Mesodermal cell (in vitro differentiated cells): ENCODE measurements around the gene NPR3.
A peak's percentile ranks its signal among the peaks of the same experiment; 100 is the strongest.

Experiments used
- H3K27ac ChIP-seq: 2 replicates; pipeline ENCODE4 v1.7.0; 2013; ENCODE audit warnings: mild to moderate bottlenecking, low read depth, low read length, moderate library complexity; ENCODE audit not compliant: severe bottlenecking
- H3K36me3 ChIP-seq: 2 replicates; pipeline ENCODE4 v1.7.1; 2013; ENCODE audit warnings: mild to moderate bottlenecking, low read length, moderate library complexity; ENCODE audit not compliant: control insufficient read depth, insufficient read depth
- H3K4me1 ChIP-seq: one replicate; pipeline ENCODE4 v1.7.1; 2013; ENCODE audit warnings: mild to moderate bottlenecking, low read length; ENCODE audit not compliant: insufficient read depth, control insufficient read depth, poor library complexity, severe bottlenecking
- H3K4me3 ChIP-seq: 2 replicates; pipeline ENCODE4 v1.7.0; 2013; ENCODE audit warnings: low read length, control low read depth, mild to moderate bottlenecking; ENCODE audit not compliant: insufficient read depth, poor library complexity, severe bottlenecking; ENCODE audit errors: extremely low read depth
- H3K9me3 ChIP-seq: 2 replicates; pipeline ENCODE4 v1.7.1; 2013; ENCODE audit warnings: mild to moderate bottlenecking, low read length, moderate library complexity; ENCODE audit not compliant: control insufficient read depth
- WGBS, 2 experiments: methylation state at CpG; one replicate each; pipeline ENCODE4 v1.1.5; 2013; ENCODE audit warnings: missing lambda C conversion rate in 2 of 2; ENCODE audit not compliant: insufficient coverage in 2 of 2; 5-methylcytosine and 5-hydroxymethylcytosine counted together

The NPR3 gene

DNA sequence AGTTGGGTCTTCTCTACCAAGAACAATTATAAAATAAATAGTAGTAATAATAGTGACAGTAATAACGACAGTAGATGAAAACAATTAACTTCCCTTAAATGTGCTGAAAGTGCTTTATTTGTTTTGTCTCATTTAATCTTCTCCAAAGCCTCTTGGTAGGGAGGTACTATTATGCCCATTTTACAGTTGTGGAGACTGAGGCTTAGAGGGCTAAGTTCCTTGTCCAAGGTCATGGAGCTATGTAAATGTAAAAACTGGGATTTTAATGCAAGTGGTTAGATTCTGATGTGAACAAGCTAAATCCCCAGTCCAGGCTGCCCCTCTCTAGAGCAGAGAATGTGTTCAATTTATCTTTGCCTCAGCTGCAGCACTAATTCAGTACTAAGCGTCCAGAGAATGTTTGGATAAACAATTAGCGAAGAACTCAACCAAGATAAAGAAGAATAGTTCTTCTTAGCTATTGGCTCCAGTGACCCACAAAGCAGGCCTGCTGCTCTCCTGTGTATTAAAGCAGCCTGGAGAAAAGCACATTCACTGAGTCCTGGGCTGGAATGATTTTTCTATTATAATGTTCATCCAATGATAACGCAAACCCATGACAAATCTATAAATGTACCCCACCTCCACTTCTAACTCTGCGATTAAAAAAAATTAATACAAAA lies 68.8 kb downstream of the NPR3 start:
- Histone ChIP-seq H3K27ac (no peak overlapping the region), H3K4me1 (no peaks in the 10 kb centered on the region), H3K4me3 (no peak overlapping the region), H3K9me3 (no peaks in the 10 kb centered on the region), H3K36me3 (no peaks in the 10 kb centered on the region)
- 94 to 95% methylated on average over 2 to 3 of the region's 5 CpGs for WGBS, 2 experiments

GRCh38 chr5:32780508-32780919 lies 69.4 kb downstream of the NPR3 start:
- H3K36me3 ChIP-seq, result no peaks in the 10 kb centered on the region
- no peaks in the 10 kb centered on the region for H3K4me1 ChIP-seq
- no peaks in the 10 kb centered on the region for H3K9me3 ChIP-seq
- no peak overlapping the region for H3K4me3 ChIP-seq
- WGBS, 2 experiments, result 88 to 95% methylated on average over 9 to 10 of the region's 10 CpGs
- no peak overlapping the region for H3K27ac ChIP-seq

- WGBS, 2 experiments, result 86% methylated on average over 1 of the region's 4 CpGs; no CpG with 5 or more reads in 1 of the 2 experiments
- Histone ChIP-seq H3K27ac (no peak overlapping the region), H3K9me3 (no peaks in the 10 kb centered on the region), H3K4me1 (no peaks in the 10 kb centered on the region), H3K36me3 (no peaks in the 10 kb centered on the region), H3K4me3 (no peak overlapping the region)
These were observed 72.5 kb downstream of the NPR3 start for GRCh38 chr5:32783661-32784060.

DNA sequence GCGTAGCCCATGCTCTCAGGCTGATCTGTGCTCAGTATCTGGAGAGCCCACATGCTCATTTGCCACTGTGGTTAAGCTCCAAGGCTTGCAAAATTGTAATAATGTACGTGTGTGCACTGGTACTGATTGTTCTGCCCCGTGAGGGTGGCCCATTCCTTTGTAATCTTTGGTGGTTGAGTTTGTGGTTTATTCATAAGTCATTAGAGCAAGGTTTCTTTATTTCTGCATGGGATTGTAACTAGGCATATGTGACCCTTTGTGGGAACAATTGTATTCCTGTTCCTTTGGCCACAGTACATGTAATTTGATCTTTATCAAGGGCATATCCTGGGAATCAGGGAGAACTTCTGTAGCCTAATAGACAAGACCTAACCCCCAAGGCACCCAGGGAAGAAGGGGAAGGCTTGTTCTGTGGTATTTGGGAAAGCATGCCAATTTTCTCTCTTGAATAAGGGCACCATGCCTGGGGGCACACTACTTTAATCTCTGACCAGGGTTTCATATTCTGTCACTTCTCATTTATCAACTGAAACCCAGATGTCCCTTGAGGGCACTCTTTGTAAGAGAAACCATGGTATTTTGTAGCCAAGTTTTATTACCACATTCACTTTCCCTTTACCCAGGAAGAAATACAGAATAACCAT lies 74.6 kb downstream of the NPR3 start:
- Histone ChIP-seq H3K36me3 (no peaks in the 10 kb centered on the region), H3K9me3 (no peaks in the 10 kb centered on the region), H3K4me1 (no peaks in the 10 kb centered on the region), H3K4me3 (no peak overlapping the region), H3K27ac (peak overlapping the region; percentile 80)
- WGBS, 2 experiments, result 84 to 89% methylated on average over 2 to 3 of the region's 3 CpGs

DNA sequence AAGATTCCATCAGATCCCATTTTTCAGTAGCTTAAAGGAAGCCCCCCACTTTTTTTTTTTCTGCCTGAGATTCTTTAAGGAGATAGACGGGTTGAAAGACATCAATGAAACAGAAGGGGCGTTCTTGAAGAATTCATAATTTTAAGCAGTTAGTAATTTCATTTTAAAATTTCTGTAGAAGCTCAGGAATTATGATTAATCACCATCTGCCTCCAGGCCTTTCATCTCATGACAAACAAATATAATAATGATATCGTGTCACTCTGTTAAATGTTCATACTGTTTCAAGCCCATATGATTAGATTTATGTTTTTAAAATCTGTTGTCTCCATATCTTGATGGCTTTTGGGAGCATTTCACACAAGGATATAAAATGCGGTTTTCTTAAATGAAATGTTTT lies 75.2 kb downstream of the NPR3 start:
- Histone ChIP-seq H3K9me3 (no peaks in the 10 kb centered on the region), H3K4me1 (no peaks in the 10 kb centered on the region), H3K36me3 (no peaks in the 10 kb centered on the region), H3K4me3 (no peak overlapping the region), H3K27ac (peak overlapping the region; percentile 80)
- WGBS, 2 experiments, result no CpG with 5 or more reads among the region's 4 CpGs

DNA sequence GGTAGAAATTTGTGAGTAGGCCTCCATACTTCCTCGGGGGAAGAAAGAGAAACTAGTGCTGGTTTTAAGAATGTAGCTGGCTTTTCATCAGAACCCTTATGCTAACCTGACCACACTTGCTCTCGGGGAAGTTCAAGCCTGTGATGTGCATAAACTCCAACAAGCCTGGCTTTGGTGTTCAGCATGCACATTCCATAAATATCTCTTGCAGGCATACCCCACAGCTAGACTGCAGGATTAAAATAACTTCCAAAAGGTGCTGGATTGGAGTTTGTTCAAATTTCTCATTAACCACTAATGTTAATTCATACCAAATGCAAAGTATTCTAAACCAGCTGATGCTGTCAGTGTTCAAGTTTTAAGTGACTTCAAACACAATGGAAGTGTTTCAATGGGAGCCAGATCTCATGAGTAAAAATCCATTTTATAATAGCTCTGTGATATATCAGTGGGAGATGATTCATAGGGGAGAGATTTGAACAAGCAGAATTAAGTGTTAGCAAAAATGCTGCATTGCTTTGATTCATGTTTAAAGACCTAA lies 79.4 kb downstream of the NPR3 start:
- Histone ChIP-seq H3K4me3 (no peak overlapping the region), H3K9me3 (no peaks in the 10 kb centered on the region), H3K4me1 (no peaks in the 10 kb centered on the region), H3K27ac (no peak overlapping the region), H3K36me3 (no peaks in the 10 kb centered on the region)
- WGBS, 2 experiments, result 86 to 100% methylated on average over 1 to 2 of the region's 2 CpGs

- WGBS, 2 experiments, result 92 to 100% methylated on average over 1 to 4 of the region's 9 CpGs
- Histone ChIP-seq H3K4me1 (no peaks in the 10 kb centered on the region), H3K27ac (no peak overlapping the region), H3K4me3 (no peak overlapping the region), H3K36me3 (no peaks in the 10 kb centered on the region), H3K9me3 (no peaks in the 10 kb centered on the region)
These were observed 80.6 kb downstream of the NPR3 start for GRCh38 chr5:32791536-32792243.

DNA sequence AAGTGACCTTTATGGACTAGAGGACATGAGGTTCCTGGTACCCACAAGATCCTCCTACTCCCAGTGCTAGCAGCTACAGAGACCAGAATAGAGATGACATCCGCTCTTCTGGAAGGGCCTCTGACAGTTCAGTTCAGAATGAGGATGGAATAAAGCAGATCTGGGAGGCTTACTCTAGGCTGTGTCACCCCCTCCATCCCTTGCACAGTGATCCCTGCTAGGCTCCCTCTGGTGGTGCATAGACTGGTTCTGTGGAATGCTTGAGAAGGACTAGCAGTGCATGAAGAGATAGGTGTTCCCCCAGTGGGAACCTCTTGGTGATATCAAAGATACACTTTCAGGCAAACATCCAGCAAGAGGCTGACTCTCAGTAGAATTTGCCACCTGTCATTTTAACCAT lies 83.0 kb downstream of the NPR3 start:
- H3K4me1 ChIP-seq, result no peaks in the 10 kb centered on the region

GRCh38 chr5:32802764-32803163 lies 91.6 kb downstream of the NPR3 start:
- H3K27ac ChIP-seq, result no peak overlapping the region
- H3K4me3 ChIP-seq, result no peak overlapping the region
- WGBS, 2 experiments, result 86 to 95% methylated on average over 6 to 7 of the region's 7 CpGs
- no peaks in the 10 kb centered on the region for H3K36me3 ChIP-seq
- H3K9me3 ChIP-seq, result no peaks in the 10 kb centered on the region
- peaks cover 7% of the 10 kb centered on the region for H3K4me1 ChIP-seq

More for the DNA sequence above, 83.0 kb downstream of the NPR3 start:
- Histone ChIP-seq H3K27ac (no peak overlapping the region), H3K9me3 (no peaks in the 10 kb centered on the region), H3K36me3 (no peaks in the 10 kb centered on the region), H3K4me3 (no peak overlapping the region)
- 80% methylated on average over 1 of the region's 1 CpG; no CpG with 5 or more reads in 1 of the 2 experiments for WGBS, 2 experiments

GRCh38 chr5:32803656-32804055 lies 92.5 kb downstream of the NPR3 start:
- Histone ChIP-seq H3K4me3 (no peak overlapping the region), H3K27ac (no peak overlapping the region), H3K9me3 (no peaks in the 10 kb centered on the region), H3K4me1 (peaks cover 7% of the 10 kb centered on the region), H3K36me3 (no peaks in the 10 kb centered on the region)
- WGBS, 2 experiments, result 71 to 90% methylated on average over 1 to 2 of the region's 3 CpGs
